H1 (cell line): ENCODE results near the gene KRT17.

Source experiments
- BRCA1 ChIP-seq: IDR thresholded peaks from 2 replicates; pipeline ENCODE4 v1.6.1; 2012; ENCODE audit warnings: low read depth, low read length, improper control_type of control experiment
- CEBPB ChIP-seq: IDR thresholded peaks from 2 replicates; pipeline ENCODE4 v1.6.1; 2012; ENCODE audit warnings: low read depth, low read length
- CHD2 ChIP-seq: IDR thresholded peaks from 2 replicates; pipeline ENCODE4 v1.6.1; 2012; ENCODE audit warnings: low read length, improper control_type of control experiment
- CTCF ChIP-seq, 3 experiments: IDR thresholded peaks; 1 replicate in 2 of 3; 2 replicates in 1 of 3; pipeline versions ENCODE4 v1.5.1 to v1.6.1; 2011; ENCODE audit warnings: low read length in 3 of 3, mild to moderate bottlenecking in 3 of 3, inconsistent platforms in 2 of 3, low read depth in 1 of 3, moderate library complexity in 1 of 3; ENCODE audit not compliant: insufficient read depth in 1 of 3; ENCODE audit errors: control extremely low read depth in 1 of 3
- EZH2 ChIP-seq: fragments of 200-600 bp; sonication (generic); IDR thresholded peaks from 2 replicates; pipeline ENCODE4 v1.7.1; 2012; ENCODE audit warnings: low read depth, mild to moderate bottlenecking, moderate library complexity, low read length, inconsistent platforms; ENCODE audit not compliant: severe bottlenecking
- NRF1 ChIP-seq: IDR thresholded peaks from 2 replicates; pipeline ENCODE4 v1.6.1; 2011; ENCODE audit warnings: mild to moderate bottlenecking, low read depth, low read length, improper control_type of control experiment
- POLR2AphosphoS5 ChIP-seq: IDR thresholded peaks from 2 replicates; pipeline ENCODE4 v1.6.1; 2011; ENCODE audit warnings: low read depth, low read length
- RBBP5 ChIP-seq: IDR thresholded peaks from 2 replicates; pipeline ENCODE4 v1.7.1; 2012; ENCODE audit warnings: low read depth, mild to moderate bottlenecking, inconsistent platforms, low read length, moderate library complexity, borderline replicate concordance
- RNF2 ChIP-seq: fragments of 200-900, 300-1000 bp; sonication (generic); IDR thresholded peaks from 2 replicates; pipeline ENCODE4 v1.7.1; 2016; ENCODE audit warnings: borderline replicate concordance, low read depth, mild to moderate bottlenecking, antibody characterized with exemption, low read length; ENCODE audit not compliant: poor library complexity, severe bottlenecking; ENCODE audit errors: missing control alignments
- SP2 ChIP-seq: IDR thresholded peaks from 2 replicates; pipeline ENCODE4 v1.6.1; 2012; ENCODE audit warnings: mild to moderate bottlenecking, low read length, inconsistent platforms
- SRF ChIP-seq: IDR thresholded peaks from 2 replicates; pipeline ENCODE4 v1.6.1; 2011; ENCODE audit warnings: mild to moderate bottlenecking, low read depth, low read length, moderate library complexity

- TF ChIP-seq POLR2AphosphoS5 (no peak), BRCA1 (no peak), CTCF (IDR thresholded peaks at IDR 0.05; ENCODE audit: control extremely low read depth in 1 of 3, insufficient read depth in 1 of 3, low read depth in 1 of 3, low read length in 3 of 3) (no peak), SP2 (no peak), CEBPB (no peak), RBBP5 (no peak), RNF2 (no peak), EZH2 (no peak), SRF (no peak), NRF1 (no peak), CHD2 (no peak)
Measured at GRCh38 chr17:41625602-41626001, 1.2 kb upstream of the KRT17 start.
